ENCODE results near the gene MAD1L1.

MAD1L1 gene

DNA sequence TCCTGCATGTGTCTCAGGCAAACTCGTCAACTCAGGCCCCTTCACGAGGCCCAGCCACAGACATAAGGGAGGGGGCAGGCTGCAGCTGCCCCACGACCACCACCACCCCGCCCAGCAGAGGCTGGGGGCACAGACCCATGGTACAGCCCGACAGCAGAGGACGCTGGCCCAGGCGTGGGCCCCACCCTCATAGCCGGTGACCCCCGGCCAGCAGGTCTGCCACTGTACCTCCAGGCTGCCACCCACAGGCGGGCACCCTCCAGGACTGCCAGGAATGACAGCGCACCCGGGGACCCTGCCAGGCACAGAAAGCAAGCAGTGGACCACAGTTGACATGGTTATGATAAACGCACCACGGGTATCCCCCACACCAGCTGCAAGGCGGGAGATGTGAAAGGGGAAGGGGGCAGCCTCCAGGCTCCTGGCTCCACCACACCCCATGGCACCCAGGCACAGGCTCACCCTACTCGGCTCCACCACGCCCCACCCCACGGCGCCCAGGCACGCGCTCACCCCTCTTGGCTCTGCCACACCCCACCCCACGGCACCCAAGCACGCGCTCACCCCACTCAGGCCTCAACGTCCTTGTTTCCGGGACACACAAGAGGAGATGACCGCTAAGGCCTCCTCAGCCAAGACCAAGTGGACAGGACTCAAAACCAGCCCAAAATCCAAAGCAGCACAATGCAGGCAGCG lies 135.9 kb downstream of the MAD1L1 start:
- Mint-ChIP-seq H3K36me3 (peaks cover 8% of the 10 kb centered on the region), H3K9me3 (no peaks in the 10 kb centered on the region), H3K27ac (no peak overlapping the region), H3K4me3 (no peak overlapping the region), H3K27me3 (no peaks in the 10 kb centered on the region), H3K4me1 (peaks cover 49% of the 10 kb centered on the region)
- DNase-seq: no peak
- CTCF ChIA-PET: no interaction called here

- no peak for DNase-seq
- CTCF ChIA-PET: no interaction called here
- H3K27me3 Mint-ChIP-seq: no peaks in the 10 kb centered on the region
- peaks cover 49% of the 10 kb centered on the region for H3K4me1 Mint-ChIP-seq
- H3K9me3 Mint-ChIP-seq: no peaks in the 10 kb centered on the region
- no peak overlapping the region for H3K27ac Mint-ChIP-seq
- H3K36me3 Mint-ChIP-seq: peaks cover 8% of the 10 kb centered on the region
- H3K4me3 Mint-ChIP-seq: no peak overlapping the region
These were observed 137.3 kb downstream of the MAD1L1 start for GRCh38 chr7:2095436-2095835.

GRCh38 chr7:2094454-2095045 lies 138.2 kb downstream of the MAD1L1 start:
- peak overlapping the region; percentile 72 for H3K27ac Mint-ChIP-seq
- CTCF ChIA-PET: no interaction called here
- DNase-seq: no peak
- no peak overlapping the region for H3K4me3 Mint-ChIP-seq
- peaks cover 8% of the 10 kb centered on the region for H3K36me3 Mint-ChIP-seq
- peaks cover 40% of the 10 kb centered on the region for H3K4me1 Mint-ChIP-seq
- H3K9me3 Mint-ChIP-seq: no peaks in the 10 kb centered on the region
- H3K27me3 Mint-ChIP-seq: no peaks in the 10 kb centered on the region

GRCh38 chr7:2093843-2094220 lies 138.9 kb downstream of the MAD1L1 start:
- Mint-ChIP-seq H3K4me1 (peaks cover 33% of the 10 kb centered on the region), H3K36me3 (peaks cover 8% of the 10 kb centered on the region), H3K27me3 (no peaks in the 10 kb centered on the region), H3K27ac (no peak overlapping the region), H3K9me3 (no peaks in the 10 kb centered on the region), H3K4me3 (no peak overlapping the region)
- DNase-seq: no peak
- CTCF ChIA-PET: no interaction called here

GRCh38 chr7:2093215-2093842 lies 139.4 kb downstream of the MAD1L1 start:
- Mint-ChIP-seq H3K4me1 (peaks cover 28% of the 10 kb centered on the region), H3K4me3 (no peak overlapping the region), H3K27me3 (no peaks in the 10 kb centered on the region), H3K27ac (no peak overlapping the region), H3K36me3 (peaks cover 8% of the 10 kb centered on the region), H3K9me3 (no peaks in the 10 kb centered on the region)
- DNase-seq: no peak
- CTCF ChIA-PET: no interaction called here

DNA sequence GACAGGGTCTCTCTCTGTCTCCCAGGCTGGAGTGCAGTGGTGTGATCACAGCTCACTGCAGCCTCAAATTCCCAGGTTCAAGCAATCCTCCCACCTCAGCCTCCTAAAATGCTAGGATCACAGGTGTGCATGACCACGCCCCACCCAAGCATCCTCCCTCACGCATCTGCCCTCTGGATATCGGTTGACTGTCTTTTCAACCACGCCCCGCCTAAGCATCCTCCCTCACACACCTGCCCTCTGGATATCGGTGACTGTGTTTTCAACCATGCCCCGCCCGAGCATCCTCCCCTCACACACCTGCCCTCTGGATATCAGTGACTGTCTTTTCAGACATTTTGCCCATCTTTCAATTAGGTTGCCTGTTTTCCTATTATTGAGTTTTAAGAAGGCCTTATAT lies 140.5 kb downstream of the MAD1L1 start:
- Mint-ChIP-seq H3K27ac (no peak overlapping the region), H3K4me1 (peaks cover 25% of the 10 kb centered on the region)
- CTCF ChIA-PET: no interaction called here

GRCh38 chr7:2090526-2091520 lies 141.9 kb downstream of the MAD1L1 start:
- Mint-ChIP-seq H3K27ac (no peak overlapping the region), H3K4me1 (peaks cover 29% of the 10 kb centered on the region), H3K27me3 (no peaks in the 10 kb centered on the region), H3K36me3 (peaks cover 8% of the 10 kb centered on the region), H3K9me3 (no peaks in the 10 kb centered on the region), H3K4me3 (no peak overlapping the region)
- DNase-seq: no peak
- CTCF ChIA-PET: no interaction called here

More for the DNA sequence above, 140.5 kb downstream of the MAD1L1 start:
- Mint-ChIP-seq H3K4me3 (no peak overlapping the region), H3K9me3 (no peaks in the 10 kb centered on the region), H3K27me3 (no peaks in the 10 kb centered on the region), H3K36me3 (peaks cover 8% of the 10 kb centered on the region)
- no peak for DNase-seq

DNA sequence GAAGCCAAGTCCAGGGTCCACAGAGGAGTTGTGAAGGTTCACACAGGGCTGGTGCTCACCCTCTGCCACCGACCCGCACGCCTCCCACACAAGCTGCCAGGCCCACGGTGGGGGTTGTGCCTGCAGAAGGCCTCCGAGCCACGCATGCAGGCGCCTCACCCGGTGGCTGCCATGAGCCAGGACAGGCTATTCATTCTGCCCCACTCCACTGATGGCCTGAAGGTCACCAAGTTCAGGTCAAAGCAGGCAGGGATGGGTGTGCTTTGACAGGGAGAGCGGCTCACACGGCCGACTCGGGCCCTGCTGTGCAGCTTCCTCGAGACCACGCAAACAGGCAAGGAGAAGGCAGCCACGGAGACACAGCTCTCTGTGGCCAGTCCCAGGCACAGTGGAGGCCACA lies 143.9 kb downstream of the MAD1L1 start:
- Mint-ChIP-seq H3K36me3 (peaks cover 9% of the 10 kb centered on the region), H3K27ac (no peak overlapping the region), H3K4me3 (no peak overlapping the region), H3K4me1 (peaks cover 35% of the 10 kb centered on the region), H3K27me3 (no peaks in the 10 kb centered on the region), H3K9me3 (no peaks in the 10 kb centered on the region)
- DNase-seq: no peak
- CTCF ChIA-PET: interaction anchor here (1.1 kb wide), 1 partner anchor 57 kb away, joined by 3 read pairs; no protein-coding TSS in a partner anchor

- CTCF ChIA-PET: interaction anchor here (1.1 kb wide), 1 partner anchor 58 kb away, joined by 3 read pairs; no protein-coding TSS in a partner anchor
- H3K4me3 Mint-ChIP-seq: no peak overlapping the region
- no peaks in the 10 kb centered on the region for H3K27me3 Mint-ChIP-seq
- no peak overlapping the region for H3K27ac Mint-ChIP-seq
- H3K36me3 Mint-ChIP-seq: peaks cover 5% of the 10 kb centered on the region
- H3K9me3 Mint-ChIP-seq: no peaks in the 10 kb centered on the region
- no peak for DNase-seq
- H3K4me1 Mint-ChIP-seq: peaks cover 37% of the 10 kb centered on the region
These were observed 145.0 kb downstream of the MAD1L1 start for GRCh38 chr7:2087744-2088143.

DNA sequence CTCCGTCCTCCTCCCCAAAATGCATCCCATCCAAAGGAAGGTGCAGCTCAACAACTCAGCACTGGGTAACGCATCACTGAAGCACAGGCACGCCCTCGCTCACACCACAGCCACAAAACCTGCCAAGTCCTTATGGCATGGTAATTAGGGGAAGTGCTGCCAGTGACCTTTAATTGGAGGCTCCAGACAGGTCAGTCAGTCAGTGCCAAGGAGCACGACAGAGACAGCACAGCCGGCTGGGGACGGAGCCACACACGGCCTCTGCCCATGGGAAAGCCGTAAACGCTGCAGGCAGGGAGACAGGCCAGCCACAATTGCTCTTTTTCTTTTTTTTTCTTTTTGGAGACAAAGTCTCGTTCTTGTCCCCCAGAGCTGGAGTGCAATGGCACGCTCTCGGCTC lies 146.5 kb downstream of the MAD1L1 start:
- no peak overlapping the region for H3K4me3 Mint-ChIP-seq
- no peaks in the 10 kb centered on the region for H3K27me3 Mint-ChIP-seq

DNA sequence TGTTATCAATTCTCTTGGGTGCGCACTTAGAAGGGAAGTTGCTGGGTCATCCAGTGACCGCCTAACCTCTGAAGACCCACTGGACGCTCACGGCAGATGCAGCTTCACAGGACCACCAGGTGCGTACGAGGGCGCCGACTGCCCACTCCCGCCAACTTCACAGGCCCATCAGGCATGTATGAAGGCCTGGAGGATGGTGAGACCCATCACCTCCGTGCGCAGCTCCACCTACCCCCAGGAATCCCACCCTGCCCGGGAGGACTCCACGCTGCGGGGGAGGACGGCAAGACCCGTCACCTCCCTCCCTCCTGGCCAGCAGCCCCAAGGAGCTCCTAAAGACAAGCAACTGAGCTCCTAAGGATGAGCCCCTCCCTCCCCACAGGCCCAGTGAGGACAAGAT lies 146.9 kb downstream of the MAD1L1 start:
- Mint-ChIP-seq H3K27ac (no peak overlapping the region), H3K4me1 (peaks cover 32% of the 10 kb centered on the region), H3K27me3 (no peaks in the 10 kb centered on the region), H3K9me3 (no peaks in the 10 kb centered on the region), H3K36me3 (peaks cover 5% of the 10 kb centered on the region), H3K4me3 (no peak overlapping the region)
- DNase-seq: no peak
- CTCF ChIA-PET: no interaction called here

More for the DNA sequence above, 146.5 kb downstream of the MAD1L1 start:
- DNase-seq: no peak
- Mint-ChIP-seq H3K9me3 (no peaks in the 10 kb centered on the region), H3K4me1 (peaks cover 32% of the 10 kb centered on the region), H3K27ac (no peak overlapping the region), H3K36me3 (peaks cover 5% of the 10 kb centered on the region)
- CTCF ChIA-PET: no interaction called here

- Mint-ChIP-seq H3K36me3 (peaks cover 5% of the 10 kb centered on the region), H3K4me1 (peaks cover 32% of the 10 kb centered on the region), H3K9me3 (no peaks in the 10 kb centered on the region), H3K27ac (no peak overlapping the region), H3K27me3 (no peaks in the 10 kb centered on the region), H3K4me3 (no peak overlapping the region)
- DNase-seq: no peak
- CTCF ChIA-PET: no interaction called here
These were observed 147.8 kb downstream of the MAD1L1 start for GRCh38 chr7:2084781-2085505.

GRCh38 chr7:2084331-2084730 lies 148.4 kb downstream of the MAD1L1 start:
- Mint-ChIP-seq H3K4me1 (peaks cover 37% of the 10 kb centered on the region), H3K27ac (no peak overlapping the region), H3K9me3 (no peaks in the 10 kb centered on the region), H3K27me3 (no peaks in the 10 kb centered on the region), H3K4me3 (no peak overlapping the region), H3K36me3 (peaks cover 5% of the 10 kb centered on the region)
- CTCF ChIA-PET: no interaction called here
- peak; percentile 43 for DNase-seq

DNA sequence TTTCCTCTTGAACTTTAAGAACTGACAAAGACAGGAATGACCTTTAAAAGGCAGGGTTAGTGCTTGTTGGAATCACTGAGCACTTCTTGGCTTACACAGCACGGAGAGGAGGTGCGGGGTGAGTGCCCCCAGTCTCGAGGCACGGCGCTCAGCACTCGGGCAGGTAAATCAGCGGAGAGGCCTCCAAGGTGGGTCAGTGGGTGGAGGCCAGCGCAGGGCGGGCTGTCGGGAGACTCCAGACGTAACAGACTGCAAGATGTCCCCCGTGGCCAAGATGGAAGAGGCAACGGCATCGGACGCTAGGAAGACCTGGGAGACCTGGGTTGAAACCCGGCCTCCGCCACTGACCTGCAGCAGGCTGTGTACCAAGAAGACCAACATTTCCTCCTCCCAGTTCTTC lies 149.4 kb downstream of the MAD1L1 start:
- CTCF ChIA-PET: no interaction called here
- Mint-ChIP-seq H3K4me3 (no peak overlapping the region), H3K9me3 (no peaks in the 10 kb centered on the region), H3K27ac (no peak overlapping the region), H3K36me3 (peaks cover 5% of the 10 kb centered on the region), H3K27me3 (no peaks in the 10 kb centered on the region), H3K4me1 (peaks cover 37% of the 10 kb centered on the region)
- DNase-seq: no peak
